ENCODE data around the gene SPRYD3.
A peak's percentile ranks its signal among the peaks of the same experiment; 100 is the strongest.
"Not testable (repeated sequence)": the region's sequence is repeated elsewhere in the genome, so short reads cannot be mapped to it uniquely, and the experiment has no call there.

SPRYD3 gene

GRCh38 chr12:53079226-53080117 is at the start of gene SPRYD3:
TSS of gene SPRYD3 (minus strand) at chr12:53079390. CDS start at chr12:53079333, 57 bp downstream.
- DNase-seq (ENCODE audit: low spot score), result peak; percentile 96

- DNase-seq (ENCODE audit: low spot score), result no peak
Measured at GRCh38 chr12:53127169-53127568, 48.0 kb upstream of the SPRYD3 start.

GRCh38 chr12:53124352-53124723 is 45.1 kb upstream of the SPRYD3 start:
- DNase-seq (ENCODE audit: low spot score), result no peak

- peak; percentile 55 for DNase-seq (ENCODE audit: low spot score)
Measured at GRCh38 chr12:53123578-53124351, 44.6 kb upstream of the SPRYD3 start.

GRCh38 chr12:53122961-53123468 is 43.8 kb upstream of the SPRYD3 start:
- DNase-seq (ENCODE audit: low spot score), result no peak

GRCh38 chr12:53120685-53121525 is 41.7 kb upstream of the SPRYD3 start:
- no peak for DNase-seq (ENCODE audit: low spot score)

GRCh38 chr12:53118751-53119300 is 39.6 kb upstream of the SPRYD3 start:
- DNase-seq (ENCODE audit: low spot score), result no peak

- DNase-seq (ENCODE audit: low spot score), result no peak
Measured at GRCh38 chr12:53115891-53116648, 36.9 kb upstream of the SPRYD3 start.

GRCh38 chr12:53115112-53115890 is 36.1 kb upstream of the SPRYD3 start:
- no peak for DNase-seq (ENCODE audit: low spot score)

GRCh38 chr12:53113951-53114350 is 34.8 kb upstream of the SPRYD3 start:
- no peak for DNase-seq (ENCODE audit: low spot score)

- no peak for DNase-seq (ENCODE audit: low spot score)
Measured at GRCh38 chr12:53113136-53113705, 34.0 kb upstream of the SPRYD3 start.

- DNase-seq (ENCODE audit: low spot score), result not testable (repeated sequence)
Measured at GRCh38 chr12:53112431-53112830, 33.2 kb upstream of the SPRYD3 start.

GRCh38 chr12:53107122-53107521 is 27.9 kb upstream of the SPRYD3 start:
- no peak for DNase-seq (ENCODE audit: low spot score)

GRCh38 chr12:53105712-53106439 is 26.7 kb upstream of the SPRYD3 start:
- no peak for DNase-seq (ENCODE audit: low spot score)

- DNase-seq (ENCODE audit: low spot score), result no peak
Measured at GRCh38 chr12:53105256-53105655, 26.1 kb upstream of the SPRYD3 start.

- DNase-seq (ENCODE audit: low spot score), result no peak
Measured at GRCh38 chr12:53103860-53104305, 24.7 kb upstream of the SPRYD3 start.

GRCh38 chr12:53102883-53103807 is 24.0 kb upstream of the SPRYD3 start, which contains the start of gene SOAT2:
TSS of gene SOAT2 (plus strand) at chr12:53103486. CDS start at chr12:53103578, 92 bp downstream.
- DNase-seq (ENCODE audit: low spot score), result no peak
